ENCODE data around the gene POPDC3. TPM values are rescaled to one million over a fixed set of nuclear protein-coding genes. Genes with fewer than 3 reads are reported as not detected.

Gene POPDC3
- total and polyA plus RNA-seq, 12 donors = 31.1 to 59.7 (median 39.0) TPM

- Histone ChIP-seq H3K9me3 (no peaks in the 10 kb centered on the region), H3K27me3 (peaks cover 0 to 6% (median 0%) of the 10 kb centered on the region in 7 donors), H3K4me1 (no peaks in the 10 kb centered on the region), H3K4me3 (no peak overlapping the region), H3K27ac (no peak overlapping the region), H3K36me3 (no peaks in the 10 kb centered on the region)
- intact Hi-C loops (cut with DNase I) = no loop called here
- no peak for ATAC-seq
- no peak for TF ChIP-seq CTCF (IDR thresholded peaks at IDR 0.05)
- DNase-seq = no peak
- WGBS, 2 donors = 87 to 88% methylated on average over 1 of the region's 1 CpG
These were observed 11.5 kb upstream of the POPDC3 start for GRCh38 chr6:105191351-105191750.

GRCh38 chr6:105189026-105189820 is 9.4 kb upstream of the POPDC3 start:
- Histone ChIP-seq H3K27ac (no peak overlapping the region), H3K9me3 (no peaks in the 10 kb centered on the region), H3K36me3 (no peaks in the 10 kb centered on the region), H3K27me3 (peaks cover 0 to 9% (median 0%) of the 10 kb centered on the region in 7 donors), H3K4me1 (no peaks in the 10 kb centered on the region), H3K4me3 (no peak overlapping the region)
- intact Hi-C loops (cut with DNase I) = loop anchor here in 1 of 10 donors (10.0 kb wide), 1 partner anchor 76 kb away; no protein-coding TSS in a partner anchor
- no peak for ATAC-seq
- 73 to 76% methylated on average over 10 of the region's 10 CpGs for WGBS, 2 donors
- TF ChIP-seq CTCF (IDR thresholded peaks at IDR 0.05) = no peak
- no peak for DNase-seq

GRCh38 chr6:105188251-105188650 is 8.4 kb upstream of the POPDC3 start:
- no peak for DNase-seq
- peaks cover 0 to 19% (median 0%) of the 10 kb centered on the region in 7 donors for H3K27me3 ChIP-seq
- no peak for ATAC-seq
- 96 to 100% methylated on average over 2 of the region's 2 CpGs for WGBS, 2 donors
- intact Hi-C loops (cut with DNase I) = loop anchor here in 1 of 10 donors (10.0 kb wide), 1 partner anchor 77 kb away; no protein-coding TSS in a partner anchor
- H3K4me3 ChIP-seq = no peak overlapping the region
- H3K4me1 ChIP-seq = no peaks in the 10 kb centered on the region
- H3K9me3 ChIP-seq = no peaks in the 10 kb centered on the region
- no peak overlapping the region for H3K27ac ChIP-seq
- no peaks in the 10 kb centered on the region for H3K36me3 ChIP-seq
- no peak for TF ChIP-seq CTCF (IDR thresholded peaks at IDR 0.05)

GRCh38 chr6:105186576-105186975 is 6.8 kb upstream of the POPDC3 start:
- TF ChIP-seq CTCF (IDR thresholded peaks at IDR 0.05) = no peak
- Histone ChIP-seq H3K27ac (no peak overlapping the region), H3K4me1 (peaks cover 0 to 5% (median 0%) of the 10 kb centered on the region in 9 donors), H3K36me3 (no peaks in the 10 kb centered on the region), H3K9me3 (no peaks in the 10 kb centered on the region), H3K4me3 (no peak overlapping the region), H3K27me3 (peaks cover 0 to 36% (median 0%) of the 10 kb centered on the region in 7 donors)
- DNase-seq = no peak
- intact Hi-C loops (cut with DNase I) = loop anchor here in 1 of 10 donors (10.0 kb wide), 1 partner anchor 78 kb away; no protein-coding TSS in a partner anchor
- ATAC-seq = no peak
- 94 to 95% methylated on average over 2 of the region's 2 CpGs for WGBS, 2 donors

Measured in heart right ventricle (tissue), 16 donors.